GM21576 (cell line): ENCODE results near the gene KLHL36.
"Not testable (repeated sequence)": the region's sequence is repeated elsewhere in the genome, so short reads cannot be mapped to it uniquely, and the experiment has no call there.

Source experiments
- ATAC-seq: cut with Tn5 transposase; IDR thresholded peaks from one replicate; pipeline ENCODE4 v1.9.1; 2021; ENCODE audit warnings: mild to moderate bottlenecking, moderate library complexity; ENCODE audit not compliant: unreplicated experiment

Gene KLHL36

DNA sequence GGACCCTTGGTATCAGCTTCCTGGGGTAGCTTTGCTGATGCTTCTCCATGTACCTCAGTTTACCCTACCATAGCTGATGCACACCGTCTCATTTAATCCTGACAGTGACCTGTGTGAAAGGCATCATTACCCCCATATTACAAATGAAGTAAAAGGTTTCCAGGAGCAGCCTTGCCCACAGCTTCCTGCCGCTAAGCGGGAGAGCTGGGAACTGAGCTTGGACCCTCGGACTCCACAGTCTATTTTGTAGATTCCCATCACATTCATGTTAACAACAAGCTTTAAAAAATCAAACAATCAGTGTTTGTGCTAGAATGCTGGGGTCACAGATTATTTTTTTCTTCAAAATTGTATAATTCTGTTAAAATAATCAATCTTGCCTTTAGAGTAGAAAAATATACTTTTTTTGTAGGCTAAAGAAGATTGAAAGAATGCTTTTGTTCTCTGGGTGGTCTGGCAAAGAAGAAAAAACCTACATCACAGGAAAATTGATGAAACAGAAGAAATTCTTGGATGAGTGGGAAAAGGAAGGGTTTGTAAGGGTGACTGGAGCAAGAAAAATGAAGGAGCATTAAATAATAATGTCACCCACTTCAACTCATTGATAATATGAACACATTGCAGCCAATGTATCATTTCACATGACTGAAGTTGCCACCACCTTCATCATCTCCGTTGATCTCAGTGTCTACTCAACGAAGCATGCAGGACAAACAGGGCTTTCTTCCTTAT lies 41.9 kb downstream of the KLHL36 start:
- no peak for ATAC-seq

DNA sequence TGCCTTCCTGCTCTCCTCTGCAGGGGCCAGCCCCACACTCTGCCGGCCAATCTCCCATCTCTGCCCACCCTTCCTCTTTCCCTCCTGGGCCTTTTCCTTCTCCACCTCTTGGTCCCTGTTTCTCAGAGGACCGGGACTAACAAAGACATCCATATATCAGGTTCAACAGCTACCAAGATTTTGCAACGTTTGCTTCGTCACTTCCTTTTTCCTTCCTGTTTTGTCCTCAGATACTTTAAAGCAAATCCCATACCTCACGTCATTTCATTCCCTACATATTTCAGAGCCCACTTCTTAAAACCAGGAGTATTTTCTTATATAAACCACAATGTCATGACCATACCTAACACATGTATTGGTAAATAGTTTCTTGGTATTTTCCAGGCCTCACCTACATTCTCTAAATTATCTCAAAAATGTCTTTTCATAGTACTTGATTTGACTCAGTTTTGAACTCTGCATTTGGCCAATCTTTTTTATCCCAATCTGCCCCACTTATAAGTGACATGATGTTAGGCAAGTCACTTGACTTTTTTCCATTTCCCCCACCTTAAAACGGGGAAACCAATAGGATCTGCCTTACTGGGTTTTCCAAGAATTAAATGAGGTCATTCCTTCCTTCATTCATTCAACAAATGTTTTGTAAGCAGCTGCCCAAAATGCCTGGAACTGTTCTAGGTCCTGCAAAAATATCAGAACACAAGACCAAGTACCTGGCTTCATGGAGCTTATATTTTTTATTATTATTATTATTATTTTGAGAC lies 44.3 kb downstream of the KLHL36 start:
- no peak for ATAC-seq

DNA sequence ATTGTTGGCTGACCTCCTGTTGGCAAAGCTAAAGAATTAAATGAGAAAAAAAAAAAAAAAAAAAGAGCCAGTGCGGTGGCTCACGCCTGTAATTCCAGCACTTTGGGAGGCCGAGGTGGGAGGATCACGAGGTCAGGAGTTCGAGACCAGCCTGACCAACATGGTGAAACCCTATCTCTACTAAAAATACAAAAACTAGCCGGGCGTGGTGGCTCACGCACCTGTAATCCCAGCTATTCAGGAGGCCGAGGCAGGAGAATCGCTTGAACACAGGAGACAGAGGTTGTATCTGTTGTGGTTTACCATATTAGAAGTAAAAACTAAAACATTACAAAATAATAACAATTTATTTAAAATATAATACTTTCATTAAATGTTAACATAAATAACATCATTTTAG lies 45.6 kb downstream of the KLHL36 start:
- not testable (repeated sequence) for ATAC-seq

DNA sequence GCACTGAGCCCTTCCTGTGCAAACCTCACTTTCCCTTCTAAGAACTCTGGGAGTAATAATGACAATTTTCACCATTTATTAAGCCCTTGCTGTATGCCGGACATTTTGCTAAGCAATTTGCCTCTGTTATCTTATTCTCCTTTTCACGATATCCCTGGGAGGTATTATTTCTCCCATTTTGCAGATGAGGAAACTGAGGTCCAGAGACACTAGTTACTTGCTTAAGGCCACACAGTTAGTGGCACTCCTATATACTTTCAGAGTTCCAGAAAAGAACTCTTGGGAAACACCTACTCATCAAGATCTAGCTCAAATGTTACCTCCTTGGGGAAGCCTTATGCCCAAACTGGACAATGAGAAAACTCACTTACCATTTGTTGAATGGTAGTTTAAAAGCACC lies 46.7 kb downstream of the KLHL36 start:
- ATAC-seq, result no peak

DNA sequence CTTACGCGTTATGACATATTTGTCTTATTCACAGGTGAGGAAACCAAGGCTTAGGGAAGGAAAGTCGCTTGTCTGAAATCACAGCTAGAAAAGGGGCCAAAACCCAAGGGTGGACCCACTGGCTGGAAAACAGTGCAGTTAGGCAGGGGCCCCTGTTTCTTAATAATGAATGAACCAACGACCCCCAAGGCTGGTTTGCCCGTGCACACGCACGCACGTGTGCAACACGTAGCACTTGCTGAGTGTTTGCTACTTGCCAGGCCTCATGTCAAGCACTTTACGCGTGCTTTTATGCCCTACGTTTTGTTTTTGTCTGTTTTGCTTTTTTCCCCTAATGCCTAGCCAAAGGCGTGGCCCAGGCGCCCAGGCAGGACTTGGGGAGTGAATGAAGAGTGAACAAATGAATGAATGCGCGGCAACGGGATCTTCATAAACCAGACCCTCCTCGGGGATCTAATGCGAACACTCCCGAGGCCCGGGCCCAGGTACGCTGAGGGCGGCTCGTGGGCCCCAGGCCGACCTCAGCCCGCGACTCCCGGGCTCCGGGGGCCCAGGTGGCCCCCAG lies 50.9 kb downstream of the KLHL36 start:
- ATAC-seq, result no peak

DNA sequence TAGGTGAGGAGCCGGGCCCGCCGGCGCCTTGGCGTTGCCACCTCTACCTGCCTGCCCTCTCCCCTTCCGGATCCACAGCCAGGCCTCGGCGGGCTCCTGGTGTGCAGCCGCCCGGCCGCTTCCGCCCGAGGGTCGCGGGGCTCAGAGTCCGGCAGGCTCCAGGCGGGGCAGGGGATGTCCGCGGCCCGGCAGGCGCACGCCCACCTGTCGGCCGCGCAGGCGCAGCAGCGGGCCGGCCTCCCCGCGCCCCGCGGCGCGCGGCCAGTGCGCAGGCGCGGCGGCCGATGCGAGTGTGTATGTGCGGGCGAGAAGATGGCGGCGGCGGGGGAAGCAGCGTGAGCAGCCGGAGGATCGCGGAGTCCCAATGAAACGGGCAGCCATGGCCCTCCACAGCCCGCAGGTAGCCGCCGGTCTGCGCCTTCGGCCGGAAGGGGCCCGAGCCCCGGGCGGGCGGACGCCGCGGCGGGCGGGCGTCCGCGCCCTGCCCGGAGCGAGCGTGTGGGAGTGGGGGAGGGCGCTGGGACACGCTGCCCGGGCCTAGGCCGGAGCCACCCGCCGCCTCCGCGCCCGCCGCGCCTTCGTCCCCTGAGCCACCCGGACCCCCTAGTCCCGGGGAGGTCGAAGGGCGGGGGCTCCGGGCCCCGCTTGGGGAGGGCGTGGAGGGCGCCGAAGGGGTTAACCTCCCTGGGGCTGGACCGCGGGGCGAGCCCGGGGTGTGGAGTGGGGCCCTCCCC lies 51.6 kb downstream of the KLHL36 start, which contains the start of gene USP10:
USP10 (plus strand) TSS at position 289 of the 734 bp plus-strand sequence; CDS start at position 380, 91 bp downstream.
- peak; percentile 69 for ATAC-seq

DNA sequence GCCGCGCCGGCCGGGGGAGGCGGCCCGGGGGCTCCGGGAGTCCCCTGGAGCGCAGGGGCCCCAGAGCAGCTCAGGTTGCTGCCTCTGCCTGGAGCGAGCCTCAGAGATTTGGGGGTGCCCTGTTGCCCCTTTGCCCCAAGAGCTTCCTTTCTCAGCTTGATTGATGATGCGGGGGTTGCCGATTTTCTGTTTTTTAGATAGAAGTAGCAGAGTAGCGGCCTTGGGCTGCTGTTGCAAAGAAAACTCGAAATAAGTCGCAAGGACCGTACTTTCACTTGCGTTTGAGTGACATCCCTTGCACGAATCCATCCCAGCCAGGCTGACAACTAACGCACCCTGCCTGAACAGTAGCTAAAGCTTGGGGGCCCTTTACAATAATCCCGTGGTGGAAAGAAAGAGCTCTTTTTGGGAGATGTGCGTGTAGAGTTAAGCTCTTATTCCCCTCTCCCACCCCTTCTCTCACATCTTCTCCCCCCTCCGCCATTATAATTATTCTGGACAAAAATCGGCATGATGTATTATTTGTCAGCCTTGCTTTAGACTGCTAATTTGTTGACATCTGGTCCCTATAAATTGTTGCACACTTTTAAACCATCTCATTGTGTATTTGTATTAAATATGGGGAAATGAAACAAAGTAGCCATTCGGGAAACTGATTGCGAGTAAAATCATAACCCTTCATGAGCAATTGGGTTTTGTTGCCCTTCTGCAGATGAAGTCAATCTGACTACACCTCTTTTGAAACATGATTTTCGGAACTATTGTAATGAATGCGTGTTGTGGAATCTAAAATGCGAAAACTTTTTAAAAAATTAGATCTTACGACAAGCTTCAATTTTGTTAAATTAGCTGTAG lies 52.4 kb downstream of the KLHL36 start:
- ATAC-seq, result peak; percentile 19

DNA sequence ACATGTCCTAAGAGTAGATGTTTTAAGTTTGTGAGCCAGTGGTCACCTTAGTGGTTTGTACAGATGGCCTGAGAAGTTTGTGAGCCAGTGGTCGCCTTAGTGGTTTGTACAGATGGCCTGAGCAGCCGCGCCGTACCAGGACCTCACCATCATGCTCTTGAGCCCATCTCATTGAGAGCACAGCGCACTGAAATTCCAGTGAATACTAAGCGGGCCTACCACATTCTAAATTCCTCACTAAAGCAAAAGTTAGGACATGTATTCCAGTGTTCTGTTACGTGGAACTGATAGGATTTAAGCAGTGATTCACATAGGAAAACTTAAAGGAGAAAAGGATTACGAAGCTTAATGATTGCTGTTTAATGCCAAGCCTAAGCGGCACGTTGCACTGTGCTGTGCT lies 55.4 kb downstream of the KLHL36 start:
- no peak for ATAC-seq

DNA sequence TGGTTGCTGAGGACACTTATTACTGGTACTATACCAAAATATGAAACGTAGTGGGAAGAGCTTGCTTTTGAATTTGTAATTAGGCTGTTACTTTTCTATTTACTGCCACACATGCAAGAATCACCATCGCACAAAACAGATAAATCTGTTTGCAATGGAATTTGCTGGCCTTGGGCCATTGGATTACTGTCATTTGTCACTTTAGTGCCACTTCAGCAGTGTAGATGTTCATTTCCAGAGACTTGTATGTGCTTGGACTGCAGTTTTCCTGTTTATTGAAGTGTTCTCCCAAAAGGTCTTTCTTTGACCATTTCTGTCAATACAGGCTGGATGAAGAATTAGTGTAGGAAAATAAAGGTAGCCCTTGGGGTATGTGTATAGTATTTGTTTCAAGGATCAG lies 55.9 kb downstream of the KLHL36 start:
- ATAC-seq, result no peak

DNA sequence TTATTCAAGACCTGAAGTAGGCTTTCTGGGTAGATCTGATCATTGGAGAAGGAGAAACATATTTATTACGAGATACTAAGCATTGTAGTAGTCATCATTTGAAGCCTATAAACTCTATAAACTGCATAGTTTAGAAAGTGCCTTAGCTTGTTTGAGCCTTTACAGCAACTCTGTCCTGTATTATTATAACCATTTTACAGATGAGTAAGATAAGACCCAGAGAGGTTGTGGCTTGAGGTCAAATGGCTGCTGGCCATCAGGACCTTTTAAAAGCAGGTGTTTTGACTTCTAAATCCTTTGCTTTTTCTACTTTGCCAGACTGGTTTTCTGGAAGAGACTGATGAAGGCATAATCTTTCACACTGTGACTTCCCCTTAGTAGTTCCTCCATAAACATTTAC lies 58.5 kb downstream of the KLHL36 start:
- no peak for ATAC-seq

DNA sequence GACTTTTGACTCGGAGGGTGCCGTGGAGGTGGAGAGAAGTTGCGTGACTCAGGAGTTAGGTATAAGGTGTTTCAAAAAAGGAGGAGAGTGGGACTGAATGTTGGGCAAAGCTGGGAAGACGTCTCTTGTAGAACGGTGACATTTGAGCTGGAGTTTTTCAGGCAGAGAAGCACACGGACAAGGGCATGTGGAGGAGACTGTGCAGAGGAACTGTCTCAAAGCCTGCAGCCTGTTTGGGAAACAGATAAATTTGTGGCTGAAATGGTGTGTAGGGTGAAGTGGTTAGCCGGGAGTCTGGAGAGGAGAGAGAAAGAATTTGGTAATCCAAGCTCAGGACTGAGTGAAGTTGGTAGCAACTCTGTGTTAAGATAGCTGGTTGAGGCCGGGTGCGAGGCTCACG lies 61.3 kb downstream of the KLHL36 start:
- ATAC-seq, result no peak

DNA sequence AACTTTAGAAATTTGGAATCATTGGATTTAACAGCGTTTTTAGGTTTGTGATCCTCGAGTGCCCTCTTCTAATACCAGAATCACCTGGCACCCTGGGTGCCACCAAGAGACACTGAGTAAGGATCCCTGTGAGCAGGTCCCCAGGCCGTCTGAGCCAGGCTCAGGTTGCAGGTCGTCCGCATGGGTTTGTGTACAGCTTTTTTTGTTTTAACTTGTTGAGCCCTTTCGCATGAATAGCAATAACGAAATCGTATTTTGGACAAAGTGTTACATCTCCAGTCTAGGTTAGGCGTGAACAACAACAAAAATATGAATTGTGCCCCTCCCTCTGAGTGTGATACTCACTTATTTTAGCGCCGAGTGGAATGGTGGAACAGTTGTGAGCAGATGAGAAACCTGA lies 62.4 kb downstream of the KLHL36 start:
- ATAC-seq, result no peak
